Stimulated activated CD8-positive, alpha-beta memory T cell treated with anti-CD3 and anti-CD28 coated beads, Interleukin-7, amount 100 ng/mL, for 1 hour (primary cell): ENCODE data around the gene ADNP.

Source experiments
- DNase-seq, 2 donors: peaks; one replicate each; pipeline ENCODE4 v3.0.0-alpha.2; 2020; ENCODE audit warnings: low read depth in 2 of 2

The ADNP gene

DNA sequence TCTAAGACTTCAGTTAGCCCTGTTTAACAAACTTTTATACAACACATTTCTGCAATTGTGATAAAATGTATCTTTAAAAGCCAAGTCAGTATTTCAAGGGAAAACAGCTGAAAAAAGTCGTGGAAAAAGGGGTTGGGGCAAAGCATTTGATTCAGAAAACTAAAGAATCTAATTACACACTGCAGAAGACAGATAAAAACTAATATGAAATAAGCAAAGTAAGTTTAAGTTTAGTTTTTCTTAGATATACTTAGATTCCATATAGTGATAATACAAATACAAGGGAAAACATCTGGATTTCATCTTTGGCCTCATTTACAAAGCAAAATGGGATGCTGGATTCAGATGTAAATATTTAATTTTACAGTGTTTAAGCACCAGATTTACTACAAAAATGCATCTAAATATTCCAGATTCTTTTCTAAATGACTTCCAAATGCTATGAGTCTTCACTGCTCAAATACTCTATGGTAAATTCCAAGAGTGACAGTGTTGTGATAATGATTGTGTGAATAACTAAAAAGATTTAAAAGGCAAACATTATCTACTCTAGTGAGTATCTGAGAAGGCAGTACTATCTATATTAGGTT is 1.5 kb upstream of the ADNP start:
- DNase-seq: no peak

DNA sequence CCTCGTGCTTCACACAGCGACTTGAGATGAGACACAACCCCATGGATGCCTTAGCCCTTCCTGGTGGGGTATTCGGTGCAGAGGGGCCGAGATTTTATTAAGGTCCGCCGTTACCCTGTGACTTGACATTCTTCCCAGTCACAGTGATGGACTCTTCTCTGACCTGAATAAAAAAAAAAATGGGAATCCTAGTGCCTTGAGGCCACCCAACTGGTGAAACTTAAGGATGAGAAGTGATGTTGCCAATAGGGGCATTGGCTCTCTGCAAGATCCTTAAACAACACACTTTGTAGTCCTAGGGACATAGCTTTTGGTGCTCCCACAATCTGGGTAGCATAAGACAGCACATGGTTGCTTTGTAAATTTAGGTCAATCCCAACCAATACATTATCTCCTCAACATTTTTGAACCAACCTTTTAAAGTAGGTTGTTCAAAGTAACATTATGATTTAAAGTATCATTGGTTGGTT is 814 bp upstream of the ADNP start:
- DNase-seq: no peak

DNA sequence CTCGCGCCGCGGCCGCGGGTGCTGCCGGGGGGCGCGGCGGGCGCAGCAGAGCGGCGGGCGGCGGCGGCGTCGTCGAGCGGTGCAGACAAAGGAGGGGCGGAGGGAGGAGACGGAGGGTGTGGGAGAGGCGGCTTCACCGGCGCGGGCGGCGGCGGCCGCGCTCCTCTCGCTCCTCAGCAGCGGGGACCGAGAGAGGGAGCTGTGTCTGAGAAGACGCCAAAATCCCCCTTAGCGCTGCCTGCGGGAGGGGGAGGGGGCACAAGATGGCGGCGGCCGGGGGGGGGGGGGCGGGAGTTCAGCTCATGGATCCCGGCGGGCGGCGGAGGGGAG is 296 bp downstream of the ADNP start:
- no peak for DNase-seq

DNA sequence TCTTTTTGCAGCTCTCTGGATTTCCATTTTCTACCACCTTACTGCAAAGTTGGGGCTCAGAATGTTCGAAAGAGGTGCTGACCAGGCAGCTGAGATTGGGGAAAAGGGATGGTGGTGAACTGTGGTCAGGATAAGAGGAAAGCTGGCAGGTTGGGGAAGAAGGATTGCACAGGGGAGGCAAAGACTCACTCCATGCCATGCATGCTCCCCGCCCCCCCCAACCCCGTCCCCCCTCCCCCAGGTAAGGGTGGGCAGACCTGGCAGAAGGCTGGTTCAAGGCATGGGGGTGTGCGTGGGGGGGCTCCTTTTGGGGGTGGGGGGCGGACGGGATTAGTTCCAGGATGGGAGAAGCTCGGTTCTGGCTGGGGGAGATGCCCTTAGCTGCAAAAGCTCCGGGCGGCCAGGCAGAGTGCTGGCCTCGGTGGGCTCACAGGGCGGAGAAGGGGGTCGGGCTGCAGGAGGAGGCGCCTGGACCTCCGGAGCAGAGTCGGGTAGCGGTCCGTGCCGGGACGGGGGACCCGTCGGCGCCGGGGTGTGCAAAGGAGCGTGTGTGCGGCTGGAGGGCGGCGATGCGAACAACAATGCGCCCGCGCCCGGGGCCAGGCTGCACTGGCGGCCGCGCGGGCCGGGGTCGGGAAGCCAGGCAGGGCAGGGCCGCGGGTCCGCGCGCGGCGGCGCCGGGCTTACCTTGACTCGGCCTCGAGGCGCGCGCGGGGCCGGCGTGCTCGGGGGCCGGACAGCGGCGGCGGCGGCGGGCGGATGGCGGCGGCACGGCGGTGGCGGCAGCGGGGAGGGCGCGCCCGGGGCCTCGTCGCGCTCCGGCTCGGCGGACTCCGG is 880 bp downstream of the ADNP start:
- DNase-seq: no peak

- peak; percentile 64 to 75 for DNase-seq
Measured at GRCh38 chr20:50929299-50930138, 1.7 kb downstream of the ADNP start.

GRCh38 chr20:50928469-50928868 is 2.8 kb downstream of the ADNP start:
- no peak for DNase-seq

GRCh38 chr20:50926530-50926929 is 4.7 kb downstream of the ADNP start:
- no peak for DNase-seq

DNA sequence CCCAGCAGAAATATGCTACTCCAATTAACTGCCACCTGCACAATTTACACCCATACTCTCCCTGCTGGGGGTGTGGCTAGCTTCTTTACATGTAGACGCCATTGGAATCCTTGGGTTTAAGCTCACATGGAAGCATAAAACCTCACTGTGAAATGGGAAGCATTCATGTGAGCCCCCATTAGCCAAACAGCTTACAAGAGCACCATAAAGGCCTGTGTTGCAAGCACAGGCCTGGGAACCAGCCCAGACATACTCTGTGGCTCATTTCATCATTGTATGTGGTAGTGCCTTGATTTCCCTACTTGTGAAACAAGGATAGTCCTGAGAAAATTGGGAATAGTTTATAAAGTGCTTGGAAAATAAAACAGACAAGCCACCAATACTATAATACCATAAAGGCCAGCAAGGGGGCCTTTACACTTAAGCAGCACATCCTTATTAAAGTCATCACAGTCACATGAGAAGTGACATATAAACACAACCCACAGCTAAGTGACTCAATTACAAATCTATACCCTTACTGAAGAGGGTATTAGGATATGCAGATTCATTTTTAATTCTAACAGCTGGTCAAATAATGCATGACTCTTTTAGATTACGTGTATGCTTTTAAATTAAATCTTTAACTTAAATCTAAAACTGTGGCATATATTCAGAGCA is 6.8 kb downstream of the ADNP start:
- no peak for DNase-seq

GRCh38 chr20:50921803-50922501 is 9.3 kb downstream of the ADNP start:
- no peak for DNase-seq

DNA sequence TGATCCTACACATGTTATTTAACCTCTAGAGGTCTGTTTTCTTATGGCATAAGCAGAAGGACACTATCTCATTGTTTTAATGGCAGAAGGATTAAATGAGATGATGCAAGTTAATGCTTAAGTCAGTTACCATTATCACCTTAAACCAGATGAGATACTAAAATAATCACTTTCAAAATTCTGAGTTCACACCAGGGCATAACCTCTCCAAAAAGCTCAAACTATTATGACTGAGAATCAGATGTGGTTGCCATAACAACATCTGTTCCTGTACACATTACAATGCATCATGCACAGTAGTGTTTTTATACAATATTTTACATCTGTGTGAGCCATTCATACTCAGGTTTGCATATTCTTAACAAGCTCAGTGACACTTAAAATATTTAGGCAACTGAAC is 10.2 kb downstream of the ADNP start:
- no peak for DNase-seq

DNA sequence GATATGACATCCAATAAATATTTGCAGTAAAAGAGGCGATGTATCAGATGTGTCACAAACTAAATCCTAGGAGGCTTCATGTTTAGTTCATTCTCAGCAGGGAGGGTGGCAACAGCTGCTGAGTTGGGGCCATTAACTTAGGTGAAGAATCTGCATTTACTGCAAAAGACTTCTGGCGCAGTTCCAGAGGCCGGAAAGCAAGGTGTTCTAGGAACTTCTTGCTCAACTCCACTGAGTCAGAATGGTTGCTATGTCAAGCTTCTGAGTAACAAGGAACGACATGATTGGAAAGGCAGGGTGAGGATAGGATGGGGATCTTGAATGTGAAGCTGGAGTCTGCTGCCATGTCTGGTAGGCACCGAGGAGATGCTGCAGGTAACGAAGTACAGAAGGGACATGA is 11.7 kb downstream of the ADNP start:
- no peak for DNase-seq

DNA sequence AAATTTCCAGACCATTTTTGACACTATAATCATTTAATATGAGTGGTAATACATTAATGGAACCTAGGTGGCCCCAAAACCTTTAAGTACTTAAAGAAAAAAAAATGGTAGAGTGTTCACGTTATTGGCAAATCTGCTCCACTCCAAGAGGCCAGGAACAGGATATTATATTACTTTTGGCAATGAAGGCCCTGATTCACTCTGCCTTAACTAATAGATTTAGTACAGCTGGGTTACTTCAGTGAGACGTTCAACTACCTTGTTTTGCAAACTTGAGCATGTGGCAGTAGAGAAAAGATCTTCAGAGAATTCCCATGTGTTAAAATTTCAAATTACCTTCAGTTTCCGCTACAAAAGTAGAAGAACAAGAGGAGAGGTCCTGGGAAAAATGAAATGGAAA is 12.8 kb downstream of the ADNP start:
- DNase-seq: no peak

DNA sequence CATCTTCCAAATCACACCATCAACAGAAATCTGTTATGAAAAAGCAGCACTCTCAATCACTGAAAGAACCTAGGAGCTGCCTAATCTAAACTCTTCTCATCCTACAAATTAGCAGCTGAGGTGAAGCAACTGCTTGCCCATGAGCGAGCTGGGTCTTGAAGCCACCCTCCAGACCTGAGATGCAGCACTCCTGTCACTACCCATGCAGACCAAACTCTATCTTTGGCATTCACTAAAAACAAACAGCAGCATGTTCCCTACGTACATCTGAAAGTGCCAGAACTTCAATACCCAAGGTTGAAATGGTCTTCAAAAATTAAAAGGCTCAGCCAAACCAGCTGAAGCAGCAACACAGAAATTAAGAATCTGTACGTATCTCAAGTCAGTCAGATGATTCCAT is 14.3 kb downstream of the ADNP start:
- DNase-seq: no peak

GRCh38 chr20:50916257-50916656 is 15.0 kb downstream of the ADNP start:
- no peak for DNase-seq

GRCh38 chr20:50915424-50915823 is 15.8 kb downstream of the ADNP start:
- DNase-seq: no peak

- DNase-seq: no peak
Measured at GRCh38 chr20:50913690-50914375, 17.4 kb downstream of the ADNP start.

- no peak for DNase-seq
Measured at GRCh38 chr20:50911716-50912115, 19.5 kb downstream of the ADNP start.

GRCh38 chr20:50911030-50911429 is 20.2 kb downstream of the ADNP start:
- DNase-seq: no peak

GRCh38 chr20:50909413-50909812 is 21.8 kb downstream of the ADNP start:
- no peak for DNase-seq

DNA sequence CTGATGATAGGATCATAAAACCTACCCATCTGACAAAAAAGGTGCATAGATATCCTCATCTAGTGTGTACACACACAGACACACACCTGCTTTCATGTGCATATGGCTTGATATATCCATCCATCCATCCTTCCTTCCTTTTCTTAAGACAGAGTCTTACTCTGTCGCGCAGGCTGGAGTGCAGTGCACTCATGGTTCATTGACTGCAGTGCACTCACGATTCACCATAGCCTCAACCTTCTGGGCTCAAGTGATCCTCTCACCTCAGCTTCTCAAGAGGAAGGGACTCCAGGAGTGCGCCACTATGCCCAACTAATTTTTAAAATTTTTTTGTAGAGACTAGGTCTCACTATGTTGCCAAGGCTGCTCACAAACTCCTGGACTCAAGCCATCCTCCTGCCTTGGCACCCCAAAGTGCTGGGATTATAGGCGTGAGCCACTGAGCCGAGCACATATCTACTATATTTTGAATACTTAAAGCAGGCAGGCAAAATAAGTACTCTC is 27.1 kb downstream of the ADNP start:
- no peak for DNase-seq
